GM04503 (cell line): ENCODE data around the gene PSMD5.

Experiments
- DNase-seq: peaks from one replicate; pipeline ENCODE4 v3.0.0-alpha.2; 2012; ENCODE audit warnings: low read depth

The PSMD5 gene

DNA sequence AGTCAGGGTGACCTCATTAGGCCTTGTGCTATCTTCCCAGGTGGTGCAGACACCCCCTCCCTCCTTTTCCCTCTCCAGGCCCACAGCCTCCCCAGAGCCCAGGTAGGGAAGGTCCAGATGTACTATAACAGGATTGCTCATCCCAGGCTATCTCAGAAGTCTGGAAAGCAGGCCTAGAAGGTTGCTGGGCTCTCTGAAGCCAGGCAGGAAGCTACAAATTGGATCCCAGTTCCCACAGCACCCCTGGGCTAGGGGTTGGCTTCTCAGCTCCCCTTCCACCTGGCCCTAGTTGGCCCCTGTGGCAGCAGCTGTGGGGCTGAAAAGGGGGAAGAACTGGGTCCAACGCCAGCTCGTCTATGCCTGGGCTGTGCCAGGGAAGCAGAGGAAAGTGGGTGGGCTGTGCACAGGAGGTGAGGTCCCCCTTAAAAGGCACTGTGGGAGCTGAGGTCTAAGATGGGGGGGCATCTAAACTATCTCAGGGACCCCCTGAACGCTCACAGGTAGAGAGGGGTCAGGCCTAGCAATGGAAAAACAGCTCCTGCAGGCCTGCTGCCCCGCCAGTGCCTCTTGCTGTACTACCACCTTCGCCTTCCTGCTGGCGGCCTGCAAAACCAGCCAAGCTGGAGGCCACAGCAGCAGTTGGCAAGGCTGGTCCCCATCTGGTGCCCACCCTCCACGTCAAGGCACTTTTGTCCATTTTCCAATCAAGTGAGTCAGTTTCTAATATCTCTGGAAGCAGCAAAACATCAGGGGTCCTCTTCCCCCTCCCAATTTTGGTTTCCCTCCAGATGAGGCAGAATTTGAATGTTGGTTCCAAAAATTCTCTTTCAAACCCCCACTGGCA lies 13.3 kb upstream of the PSMD5 start:
- DNase-seq, result no peak

DNA sequence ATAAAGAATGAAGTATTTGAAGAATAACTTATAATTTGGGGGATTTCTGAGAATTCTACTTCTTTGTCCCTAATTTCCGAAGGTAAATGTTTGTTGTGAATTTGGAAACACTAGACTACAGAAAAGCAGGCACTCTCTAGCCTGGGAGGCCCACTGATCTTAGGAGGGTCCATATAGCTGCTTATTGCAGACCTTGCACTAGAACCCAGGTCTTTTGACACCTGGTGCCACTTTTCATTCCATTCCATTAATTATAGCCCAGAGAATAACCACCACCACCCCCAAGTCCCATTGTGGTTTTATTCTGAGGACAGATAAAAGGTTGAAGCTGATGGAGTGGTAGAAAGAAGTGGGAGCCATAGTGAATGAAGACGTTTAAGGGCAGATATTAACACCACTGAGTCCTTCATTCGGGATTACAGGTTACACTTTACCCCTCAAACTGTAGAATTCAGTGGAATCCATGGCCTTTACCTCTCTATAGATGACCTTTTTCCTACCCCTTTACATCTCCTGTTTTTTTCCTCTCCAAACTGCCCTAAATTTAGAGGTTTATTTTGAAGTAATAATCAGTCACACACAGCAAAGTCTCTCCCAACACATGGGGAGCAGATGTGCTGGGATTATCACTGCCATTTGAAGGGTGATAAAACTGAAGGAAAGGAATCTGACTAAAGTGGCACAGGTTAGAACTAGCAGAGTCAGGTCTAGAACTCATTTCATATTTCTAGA lies 12.0 kb upstream of the PSMD5 start:
- no peak for DNase-seq

DNA sequence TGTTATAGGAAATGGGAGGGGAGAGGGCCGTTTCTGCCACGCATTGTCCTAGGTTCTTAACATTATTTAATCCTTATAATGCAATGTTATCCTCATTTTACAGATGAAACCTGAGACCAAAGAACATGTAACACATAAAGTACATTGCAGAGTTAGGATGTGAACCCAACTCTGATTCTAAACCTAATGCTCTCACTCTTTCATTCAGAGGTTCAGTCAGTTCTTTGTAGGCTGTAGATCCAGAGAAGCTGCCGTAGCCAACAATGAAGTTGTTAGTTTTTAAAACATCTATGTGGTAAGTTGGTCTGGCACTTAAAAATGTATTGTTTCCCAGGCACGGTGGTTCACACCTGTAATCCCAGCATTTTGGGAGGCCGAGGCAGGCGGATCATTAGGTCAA lies 10.5 kb upstream of the PSMD5 start:
- DNase-seq, result no peak

DNA sequence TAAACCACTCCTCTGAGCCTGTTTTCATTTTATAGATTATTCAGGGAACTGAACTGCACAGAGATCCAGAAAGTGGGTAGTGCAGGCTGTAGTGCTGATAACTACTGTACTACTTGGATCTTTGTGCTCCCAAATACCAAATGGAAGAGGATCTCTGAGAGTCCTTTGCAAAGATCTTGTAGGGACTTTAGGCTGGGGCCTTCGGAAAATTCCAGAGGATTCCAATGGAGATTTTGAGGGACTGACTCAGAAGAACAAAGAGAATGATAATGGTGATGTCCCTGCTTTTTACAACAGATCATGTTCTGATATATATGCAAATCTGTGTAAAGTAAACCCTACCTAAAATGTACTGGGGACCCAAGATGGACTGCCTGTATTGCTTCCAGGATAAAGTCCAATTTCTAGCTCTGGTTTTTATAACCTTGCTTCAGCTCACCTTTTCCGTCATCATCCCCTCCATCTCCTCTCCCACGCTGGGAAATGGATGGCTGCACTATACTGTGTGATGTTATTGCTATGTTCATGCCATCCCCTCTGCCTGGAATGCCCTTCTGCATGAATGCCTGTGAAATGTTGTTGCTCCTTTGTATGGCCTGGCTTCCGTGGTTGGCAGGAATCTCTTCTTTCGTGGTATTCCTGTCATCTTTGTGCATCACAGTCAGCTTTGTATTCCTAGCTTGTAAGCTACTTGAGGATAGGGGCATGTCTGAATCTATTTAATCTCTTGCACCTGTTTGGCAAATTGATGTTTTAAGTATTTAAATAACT lies 9.7 kb upstream of the PSMD5 start:
- no peak for DNase-seq

DNA sequence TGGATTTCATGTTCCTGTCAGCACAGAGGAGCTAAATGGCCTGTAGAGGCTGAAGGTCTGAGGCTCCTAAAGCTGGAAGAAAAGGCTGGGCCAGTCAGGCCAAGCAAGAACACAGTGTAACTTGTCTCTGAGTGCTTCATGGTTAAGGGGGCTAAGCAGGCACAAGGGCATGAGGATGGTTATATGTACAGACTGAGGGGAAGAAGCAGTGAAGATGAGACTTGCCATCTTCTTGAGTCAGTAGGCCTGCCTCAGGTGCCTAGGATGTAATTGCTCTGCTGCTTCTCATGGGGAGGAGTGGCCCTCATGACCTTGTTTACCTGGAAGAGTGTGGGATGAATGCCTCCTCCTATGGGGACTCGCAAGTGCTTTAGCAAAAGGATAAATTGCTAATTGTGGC lies 8.7 kb upstream of the PSMD5 start:
- DNase-seq, result no peak

DNA sequence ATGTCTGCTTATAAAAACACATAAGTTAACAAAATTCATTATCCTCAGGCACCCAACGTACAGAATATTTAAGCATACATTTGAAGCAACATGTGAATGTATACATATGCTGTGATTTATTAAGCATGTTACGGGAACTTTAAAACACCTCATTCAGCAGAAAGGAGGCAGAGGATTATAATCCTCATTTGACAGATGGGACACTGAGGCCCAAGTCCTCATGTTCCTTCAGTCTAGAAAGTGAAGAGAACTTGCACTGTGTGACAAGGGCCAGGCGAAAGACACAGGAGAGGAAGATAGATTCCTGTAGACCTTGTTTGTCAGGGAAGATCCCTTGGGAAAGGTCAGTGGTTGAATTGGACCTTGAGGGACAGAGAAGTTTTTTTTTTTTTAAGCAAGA lies 7.6 kb upstream of the PSMD5 start:
- DNase-seq, result no peak

DNA sequence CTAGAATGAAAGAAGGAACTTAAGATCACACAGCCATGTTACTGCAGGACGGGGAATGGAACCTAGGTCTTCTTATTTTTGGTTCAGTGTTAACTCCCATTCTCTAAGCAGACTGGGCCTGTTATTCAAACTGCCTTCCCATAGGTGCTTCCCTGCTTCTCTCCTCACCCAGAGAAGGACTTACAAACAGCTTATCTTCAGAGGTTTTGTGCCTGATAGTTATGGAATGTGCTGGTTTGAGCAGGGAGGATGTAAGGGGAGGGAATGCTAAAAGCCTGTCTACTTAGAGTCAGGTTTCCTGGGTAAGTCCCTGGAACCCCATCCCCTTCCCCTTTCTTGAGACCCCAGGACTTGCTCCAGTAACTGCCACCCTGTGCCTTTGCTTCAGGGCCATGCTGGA lies 4.2 kb upstream of the PSMD5 start:
- DNase-seq, result no peak

DNA sequence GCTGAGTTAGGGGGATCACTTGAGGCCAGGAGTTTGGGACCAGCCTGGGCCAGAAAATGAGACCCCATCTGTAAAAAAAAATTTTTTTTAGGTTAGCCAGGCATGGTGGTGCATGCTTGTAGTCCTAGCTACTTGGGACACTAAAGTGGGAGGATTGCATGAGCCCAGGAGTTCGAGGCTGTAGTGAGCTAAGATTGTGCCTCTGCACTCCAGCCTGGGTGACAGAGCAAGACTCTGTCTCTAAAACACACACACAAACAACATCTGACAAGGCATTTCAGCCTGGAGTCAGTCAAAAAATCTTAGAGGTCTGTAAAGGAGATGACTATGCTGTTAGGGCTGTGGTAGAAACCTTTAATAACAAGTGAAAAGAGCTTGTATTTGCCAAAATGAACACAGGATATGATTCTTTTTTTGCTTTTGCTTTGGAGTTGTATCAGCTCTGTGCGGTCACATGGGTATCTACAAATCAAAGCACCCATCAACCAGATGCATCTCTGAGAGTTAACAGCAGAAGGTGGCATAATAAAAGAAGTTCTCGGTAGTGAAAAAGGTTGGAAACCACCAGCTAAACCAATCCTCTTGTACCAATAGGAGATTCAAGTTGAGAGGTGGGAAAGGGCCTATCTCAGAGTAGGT lies 3.6 kb upstream of the PSMD5 start:
- DNase-seq, result no peak

DNA sequence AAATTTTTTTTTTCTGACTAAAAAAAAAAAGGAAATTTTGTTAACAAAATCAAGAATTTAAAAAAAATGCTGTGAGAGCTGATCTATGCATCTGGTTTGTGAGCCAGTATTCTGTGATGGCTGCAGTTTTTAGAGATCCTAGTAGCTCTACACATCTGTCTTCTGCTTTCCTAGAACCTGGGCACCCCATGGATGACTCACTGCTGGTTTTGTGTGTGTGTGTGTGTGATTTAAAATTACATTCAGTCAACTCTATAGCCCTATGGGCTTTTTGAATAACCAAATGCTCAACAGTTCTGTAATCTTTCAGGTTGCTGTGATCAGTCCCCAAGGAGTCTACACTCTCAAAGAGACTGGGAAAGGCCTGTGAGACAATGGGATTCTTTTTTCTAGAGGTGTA lies 2.5 kb upstream of the PSMD5 start:
- DNase-seq, result no peak

DNA sequence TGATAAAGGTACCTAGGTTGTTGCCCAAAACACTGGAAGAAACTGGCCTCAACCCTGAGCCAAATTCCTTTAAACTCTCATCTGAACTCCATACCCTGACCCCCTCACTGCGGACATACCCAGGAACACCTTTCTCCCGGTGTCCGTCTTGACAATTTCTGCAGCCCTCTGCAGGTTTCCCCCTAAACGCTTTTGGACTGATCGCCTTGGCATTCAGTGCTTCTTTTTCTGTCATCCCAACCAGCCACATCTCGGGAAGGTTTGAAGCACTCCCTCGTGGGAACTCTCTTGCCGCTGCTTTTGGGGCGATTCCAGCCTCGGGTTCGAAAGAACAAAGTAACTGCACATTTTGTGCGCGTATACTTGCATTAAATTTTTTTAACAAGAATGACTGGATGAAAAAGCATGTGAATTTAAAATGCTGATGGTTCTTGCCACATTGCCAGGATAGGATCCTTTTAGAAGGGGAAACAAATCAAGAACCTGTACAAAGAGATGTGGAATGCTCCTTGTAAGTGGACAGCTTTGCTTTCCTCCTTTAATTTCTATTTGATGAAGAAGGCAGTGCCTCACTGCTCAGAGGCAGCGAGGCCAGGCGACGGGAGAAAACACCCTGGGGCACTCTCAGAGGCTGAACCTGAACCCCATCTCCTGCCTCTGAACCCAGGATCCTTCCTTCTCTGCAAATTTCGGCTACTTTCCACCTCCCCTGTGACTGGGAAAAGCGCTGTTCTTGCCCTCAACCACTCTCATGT lies 615 bp downstream of the PSMD5 start:
- DNase-seq, result no peak

DNA sequence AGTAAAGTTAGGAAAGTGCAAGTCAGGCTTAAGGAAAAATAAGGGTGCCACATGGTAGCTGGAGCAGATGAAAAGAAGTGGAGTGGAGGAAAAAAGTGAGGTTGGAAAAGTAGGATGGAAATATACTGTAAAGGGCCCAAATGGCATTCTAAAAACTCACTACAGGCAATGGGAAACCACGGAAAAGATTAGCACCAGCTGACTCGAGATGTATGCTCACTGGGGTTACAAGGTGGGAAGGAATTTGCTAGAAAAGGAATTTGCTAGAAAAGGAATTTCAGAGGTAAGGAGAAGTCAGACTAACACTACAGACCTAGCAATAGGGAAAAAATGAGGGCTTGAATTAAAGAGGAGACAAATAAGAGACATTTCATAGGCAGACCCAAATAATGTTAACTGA lies 3.6 kb downstream of the PSMD5 start:
- no peak for DNase-seq

DNA sequence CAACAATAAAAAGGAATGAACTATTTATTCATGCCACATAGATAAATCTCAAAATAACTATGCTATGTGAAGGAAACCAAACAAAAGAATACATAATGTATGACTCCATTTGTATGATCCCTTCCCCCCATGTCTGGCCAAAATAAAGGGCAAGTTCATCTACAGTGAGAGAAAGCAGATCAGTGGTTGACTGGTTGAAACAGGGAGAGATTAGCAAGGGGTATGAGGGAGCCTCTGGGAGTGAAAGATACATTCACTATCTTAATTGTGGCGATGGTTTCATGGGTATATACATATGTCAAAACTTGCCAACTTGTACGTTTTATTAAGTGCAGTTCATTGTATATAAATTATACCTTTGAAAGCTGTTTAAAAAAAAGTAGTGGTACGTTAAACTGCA lies 4.8 kb downstream of the PSMD5 start:
- DNase-seq, result no peak

DNA sequence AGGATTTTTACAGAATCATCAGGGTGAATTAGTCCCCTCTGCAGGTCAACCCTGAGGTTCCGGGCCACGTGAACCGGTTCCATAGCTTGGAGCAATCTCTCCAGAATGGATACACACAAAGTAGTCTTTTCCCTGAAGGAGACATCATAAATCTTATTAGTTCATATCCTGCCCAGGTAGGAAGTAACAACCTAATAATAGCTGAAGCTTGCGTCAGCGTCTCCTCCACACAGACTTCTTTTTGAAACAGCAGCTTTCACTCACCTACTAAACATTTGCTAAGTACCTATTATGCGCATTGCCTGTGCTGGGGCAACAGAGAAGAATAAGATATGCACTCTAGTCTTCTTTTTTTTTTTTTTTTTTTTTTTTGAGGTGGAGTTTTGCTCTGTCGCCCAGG lies 9.4 kb downstream of the PSMD5 start:
- DNase-seq, result no peak

DNA sequence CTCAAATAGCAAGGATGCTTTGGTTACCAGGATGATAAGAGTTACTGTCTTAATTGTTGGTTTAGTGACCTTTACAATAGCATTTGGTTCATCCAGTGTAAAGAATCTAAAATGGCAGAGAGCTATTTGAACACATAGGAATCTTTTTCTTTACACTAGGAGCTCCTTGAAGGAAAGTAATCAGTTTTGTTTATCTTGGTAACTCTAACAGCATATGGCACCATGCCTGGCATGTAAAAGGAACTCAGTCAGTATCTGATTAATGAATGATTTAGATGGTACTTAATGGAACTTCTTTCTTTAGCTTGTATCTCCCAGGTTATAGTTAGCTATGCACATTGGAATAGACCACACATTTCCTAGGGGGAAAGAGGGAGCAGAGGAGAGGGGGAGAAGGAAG lies 9.9 kb downstream of the PSMD5 start:
- no peak for DNase-seq

DNA sequence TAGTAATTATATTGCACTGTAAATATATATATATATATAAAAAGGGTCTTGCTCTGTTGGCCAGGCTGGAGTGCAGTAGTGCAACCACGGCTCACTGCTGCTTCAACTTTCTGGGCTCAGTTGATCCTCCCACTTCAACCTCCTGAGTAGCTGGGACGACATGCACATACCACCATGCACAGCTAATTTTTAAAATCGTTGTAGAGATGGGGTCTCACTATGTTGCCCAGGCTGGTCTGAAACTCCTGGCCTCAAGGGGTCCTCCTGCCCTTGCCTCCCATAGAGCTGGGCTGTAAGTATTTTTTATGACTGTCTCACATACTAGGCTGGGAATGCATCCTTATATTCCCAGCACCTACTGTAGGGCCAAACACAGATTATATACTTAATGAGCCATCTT lies 11.9 kb downstream of the PSMD5 start:
- no peak for DNase-seq

DNA sequence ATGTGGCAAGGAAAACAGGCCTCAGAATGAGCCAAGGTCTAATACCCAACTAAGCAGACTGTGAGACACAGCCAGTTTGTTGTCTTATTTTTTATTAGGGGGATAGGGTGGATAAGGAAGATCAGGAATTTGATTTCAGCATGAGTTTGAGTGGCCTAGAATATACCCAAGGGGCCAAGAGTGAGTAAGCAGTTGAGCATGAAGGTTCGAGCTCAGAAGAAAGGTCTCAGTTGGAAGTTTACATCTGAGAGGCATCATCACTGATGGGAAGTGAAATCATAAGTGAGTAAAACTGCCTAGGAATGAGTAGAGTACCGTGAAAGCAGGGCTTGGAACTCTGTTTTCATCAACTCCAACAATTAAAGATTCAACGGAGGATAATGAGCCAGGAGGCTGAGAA lies 12.6 kb downstream of the PSMD5 start:
- DNase-seq, result no peak

DNA sequence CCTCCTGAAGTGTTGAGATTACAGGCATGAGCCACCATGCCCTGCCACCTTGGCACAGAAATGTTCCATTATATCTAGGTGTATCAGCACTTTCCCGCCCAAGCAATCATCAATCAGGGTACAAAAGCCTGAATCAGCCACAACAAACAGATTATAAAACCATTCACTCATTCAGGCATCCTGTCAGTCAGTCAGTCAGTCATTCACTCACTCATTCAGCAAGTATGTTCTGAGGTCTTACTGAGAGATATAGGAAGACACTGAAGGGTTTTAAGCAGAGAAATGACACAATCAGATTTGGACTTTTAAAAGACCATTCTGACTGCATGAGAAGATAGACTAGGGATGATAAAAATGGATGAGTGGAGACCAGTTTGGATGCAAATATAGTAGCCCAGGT lies 13.1 kb downstream of the PSMD5 start:
- DNase-seq, result no peak

DNA sequence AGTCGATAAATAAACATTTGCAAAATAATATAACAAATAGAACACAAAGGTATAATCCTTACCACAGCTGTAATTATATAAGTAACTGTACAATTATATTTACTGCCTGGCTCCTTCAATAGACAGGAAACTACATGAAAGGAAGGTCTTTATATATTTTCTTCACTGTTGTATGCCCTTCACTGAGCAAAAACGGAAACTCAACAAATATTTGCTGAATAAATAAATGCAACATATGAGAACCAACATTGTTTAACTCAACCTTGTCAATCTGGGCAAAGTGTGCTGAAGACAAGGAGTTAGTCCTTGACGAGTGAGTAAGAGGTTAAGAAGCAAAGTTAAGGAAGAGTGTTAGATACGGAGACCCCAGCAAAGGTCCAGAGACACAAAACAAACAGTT lies 22.6 kb downstream of the PSMD5 start:
- DNase-seq, result no peak

DNA sequence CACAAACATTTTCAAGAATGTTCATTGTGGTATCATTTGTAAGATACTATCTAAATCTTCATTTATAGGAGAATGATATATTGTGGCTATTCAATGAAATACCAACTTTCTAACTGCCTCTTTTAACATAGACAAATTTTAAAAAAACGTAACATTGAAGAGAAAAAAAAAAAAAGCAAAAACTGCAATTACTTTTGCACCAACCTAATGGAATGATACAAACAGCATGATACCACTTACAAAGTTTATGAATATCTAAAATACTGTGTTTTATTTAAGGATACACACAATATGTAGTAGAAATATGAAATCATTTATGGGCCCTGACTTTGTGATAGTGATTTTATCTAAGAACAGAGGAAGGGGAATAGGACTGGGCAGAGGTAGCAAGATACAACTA lies 24.1 kb downstream of the PSMD5 start:
- DNase-seq, result no peak

DNA sequence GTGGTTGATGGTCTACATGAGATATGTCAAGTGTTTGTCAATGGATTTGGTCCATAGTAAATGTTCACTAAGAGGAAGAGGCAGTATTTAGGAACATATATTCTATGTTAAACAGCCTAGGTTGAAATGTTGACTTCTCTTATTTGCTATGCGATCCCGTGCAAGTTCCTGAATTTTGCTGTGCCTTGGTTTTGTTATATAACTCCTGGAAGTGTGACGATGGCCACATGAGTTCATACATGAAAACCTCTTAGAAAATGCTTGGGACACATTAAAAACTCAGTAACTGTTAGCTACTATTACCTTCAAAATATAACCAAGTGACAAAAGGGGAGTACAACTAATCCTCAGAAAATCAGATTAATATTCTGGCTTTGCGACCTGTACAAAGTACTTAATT lies 27.6 kb downstream of the PSMD5 start:
- no peak for DNase-seq

DNA sequence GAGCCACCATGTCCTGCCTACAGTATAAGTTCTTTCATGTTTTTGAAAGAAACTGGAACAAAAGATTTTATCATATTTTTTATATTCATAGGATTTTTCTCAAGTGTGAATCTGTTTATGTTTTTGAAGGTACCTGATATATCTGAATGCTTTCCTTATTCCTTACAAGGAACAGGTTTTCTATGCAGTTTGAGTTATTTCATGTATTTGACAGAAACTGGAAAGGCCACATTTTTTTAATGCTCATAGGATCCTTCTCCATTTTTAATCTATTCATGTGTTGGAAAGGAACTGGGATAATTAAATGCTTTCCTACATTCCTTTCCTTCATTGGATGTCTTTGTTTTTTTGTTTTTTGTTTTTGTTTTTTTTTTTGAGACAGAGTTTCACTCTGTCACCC lies 33.8 kb downstream of the PSMD5 start:
- no peak for DNase-seq
